Liver (tissue), 3 donors: ENCODE results near the gene ARHGEF12.

ENCODE experiments used
- ATF3 ChIP-seq: IDR thresholded peaks from 2 replicates; pipeline ENCODE4 v1.6.1; 2016; ENCODE audit warnings: antibody characterized with exemption
- CTCF ChIP-seq: fragments of 150-350 bp; IDR thresholded peaks from 2 replicates; pipeline ENCODE4 v1.5.1; 2017; ENCODE audit warnings: improper control_type of control experiment, low read depth, low read length; ENCODE audit not compliant: missing input control
- HNF4A ChIP-seq, 2 donors: conservative IDR thresholded peaks; 2 replicates each; pipeline ENCODE4 v1.6.1; 2016; ENCODE audit warnings: antibody characterized with exemption in 2 of 2, mild to moderate bottlenecking in 2 of 2
- JUND ChIP-seq, 2 donors: IDR thresholded peaks; 2 replicates each; pipeline ENCODE4 v1.6.1; 2016; ENCODE audit warnings: antibody characterized with exemption in 2 of 2
- RAD21 ChIP-seq, 2 donors: IDR thresholded peaks; 2 replicates each; pipeline ENCODE4 v1.6.1; 2016; ENCODE audit warnings: antibody characterized with exemption in 2 of 2, mild to moderate bottlenecking in 2 of 2
- REST ChIP-seq: IDR thresholded peaks from 2 replicates; pipeline ENCODE4 v1.6.1; 2016; ENCODE audit warnings: antibody characterized with exemption, mild to moderate bottlenecking
- SP1 ChIP-seq: IDR thresholded peaks from 2 replicates; pipeline ENCODE4 v1.6.1; 2018; ENCODE audit warnings: antibody characterized with exemption, mild to moderate bottlenecking
- TAF1 ChIP-seq: conservative IDR thresholded peaks from 2 replicates; pipeline ENCODE4 v1.6.1; 2016; ENCODE audit warnings: antibody characterized with exemption, mild to moderate bottlenecking
- ZBTB33 ChIP-seq: IDR thresholded peaks from 2 replicates; pipeline ENCODE4 v1.6.1; 2016; ENCODE audit warnings: antibody characterized with exemption
- donor health status: healthy.
- donor health status: healthy.

- TF ChIP-seq CTCF (no peak), HNF4A (conservative IDR thresholded peaks at IDR 0.05) (no peak), REST (no peak), ZBTB33 (no peak), JUND (IDR thresholded peaks at IDR 0.05) (no peak), ATF3 (no peak), SP1 (no peak), RAD21 (IDR thresholded peaks at IDR 0.05) (no peak), TAF1 (no peak)
Observed at GRCh38 chr11:120494595-120494994, 158.4 kb downstream of the ARHGEF12 start.
